ENCODE measurements around the gene FAM168A.

DNA sequence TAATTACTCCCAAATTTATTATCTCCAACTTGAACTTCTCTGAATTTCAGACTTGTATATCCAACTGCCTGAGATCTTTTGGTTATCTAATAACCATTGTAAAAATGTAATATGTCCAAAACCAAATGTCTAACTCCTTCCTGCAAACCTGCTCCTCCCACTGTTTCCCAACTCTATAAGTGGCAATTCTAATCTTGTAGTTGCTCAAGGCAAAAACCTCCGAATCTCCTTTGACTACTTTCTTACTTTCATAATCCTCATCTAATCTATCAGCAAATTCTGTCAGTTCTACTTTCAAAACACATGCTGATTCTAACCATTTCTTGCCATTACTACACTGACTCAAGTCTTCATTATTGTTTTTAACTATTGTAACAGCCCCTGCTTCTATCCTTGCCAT is 55.7 kb downstream of the FAM168A start:
- TF ChIP-seq, protein P1, sequence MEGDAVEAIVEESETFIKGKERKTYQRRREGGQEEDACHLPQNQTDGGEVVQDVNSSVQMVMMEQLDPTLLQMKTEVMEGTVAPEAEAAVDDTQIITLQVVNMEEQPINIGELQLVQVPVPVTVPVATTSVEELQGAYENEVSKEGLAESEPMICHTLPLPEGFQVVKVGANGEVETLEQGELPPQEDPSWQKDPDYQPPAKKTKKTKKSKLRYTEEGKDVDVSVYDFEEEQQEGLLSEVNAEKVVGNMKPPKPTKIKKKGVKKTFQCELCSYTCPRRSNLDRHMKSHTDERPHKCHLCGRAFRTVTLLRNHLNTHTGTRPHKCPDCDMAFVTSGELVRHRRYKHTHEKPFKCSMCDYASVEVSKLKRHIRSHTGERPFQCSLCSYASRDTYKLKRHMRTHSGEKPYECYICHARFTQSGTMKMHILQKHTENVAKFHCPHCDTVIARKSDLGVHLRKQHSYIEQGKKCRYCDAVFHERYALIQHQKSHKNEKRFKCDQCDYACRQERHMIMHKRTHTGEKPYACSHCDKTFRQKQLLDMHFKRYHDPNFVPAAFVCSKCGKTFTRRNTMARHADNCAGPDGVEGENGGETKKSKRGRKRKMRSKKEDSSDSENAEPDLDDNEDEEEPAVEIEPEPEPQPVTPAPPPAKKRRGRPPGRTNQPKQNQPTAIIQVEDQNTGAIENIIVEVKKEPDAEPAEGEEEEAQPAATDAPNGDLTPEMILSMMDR (conservative IDR thresholded peaks at IDR 0.05; ENCODE audit: low read length) = no peak
- no peak for TF ChIP-seq EZH2phosphoT487 (IDR thresholded peaks at IDR 0.05; ENCODE audit: borderline replicate concordance, low read depth, low read length)
